Adrenal gland (tissue), 5 donors: ENCODE data around the gene GPRIN2.

Experiments used
- CTCF ChIP-seq, 6 experiments: fragments of 450-650 bp in 4 of 6; fragments of 200-600 bp in 2 of 6; sonication (generic) in 1 of 6; IDR thresholded peaks; 1 replicate in 5 of 6; 2 replicates in 1 of 6; pipeline versions ENCODE4 v1.5.1 to v1.8.0; 2016 to 2021; ENCODE audit warnings: antibody characterized with exemption in 6 of 6, mild to moderate bottlenecking in 2 of 6, moderate library complexity in 1 of 6
- POLR2A ChIP-seq, 2 donors: fragments of 450-650 bp; IDR thresholded peaks; one replicate each; pipeline ENCODE4 v1.6.1; 2017; ENCODE audit warnings: antibody characterized with exemption in 2 of 2, mild to moderate bottlenecking in 2 of 2, moderate library complexity in 1 of 2
- donor health status: DM: no; HTN: no; CAD: no.

- no peak for TF ChIP-seq CTCF (IDR thresholded peaks at IDR 0.05)
- no peak for TF ChIP-seq POLR2A (IDR thresholded peaks at IDR 0.05)
Measured at GRCh38 chr10:46556515-46557318, at the start of gene GPRIN2.
